ENCODE measurements around the gene APOF. TPM values are rescaled to one million over a fixed set of nuclear protein-coding genes. Genes with fewer than 3 reads are reported as not detected.
A peak's percentile ranks its signal among the peaks of the same experiment; 100 is the strongest.

The APOF gene
- total and polyA plus RNA-seq, 12 donors, result not detected

DNA sequence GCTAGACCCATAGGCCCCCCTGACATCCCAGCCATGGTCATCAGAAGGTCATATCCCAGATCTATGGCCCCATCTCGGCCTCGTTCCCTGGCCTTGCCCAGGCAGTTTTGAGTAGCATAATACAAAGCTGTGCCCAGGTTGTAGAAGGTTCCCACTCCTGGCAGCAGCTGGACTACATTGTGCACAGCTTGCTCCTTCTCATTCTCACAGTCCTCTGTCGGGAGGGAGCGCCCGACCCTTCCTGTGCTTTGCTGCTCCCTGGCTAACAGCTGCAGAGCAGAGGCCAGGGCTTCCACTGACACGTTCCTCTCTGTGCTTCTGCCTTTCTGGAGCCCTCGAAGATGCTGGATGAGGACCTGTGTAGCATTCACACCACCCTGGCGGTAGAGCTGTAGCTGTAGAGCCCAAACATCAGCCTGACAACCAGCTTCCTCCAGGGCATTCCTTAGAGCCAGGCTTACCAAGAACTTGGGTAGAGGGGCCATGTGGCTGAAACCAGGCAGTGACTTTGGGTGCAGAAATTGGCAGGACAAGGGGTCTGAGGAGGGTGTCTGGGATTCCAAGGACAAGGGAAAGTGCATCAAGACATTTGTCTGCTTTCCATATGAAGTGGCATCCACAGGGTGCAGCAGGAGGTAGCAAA, 1.0 kb downstream of the APOF start:
- Histone ChIP-seq H3K27me3 (no peaks in the 10 kb centered on the region), H3K9me3 (no peaks in the 10 kb centered on the region), H3K27ac (no peak overlapping the region), H3K4me1 (peaks cover 0 to 36% (median 25%) of the 10 kb centered on the region in 9 donors), H3K4me3 (no peak overlapping the region), H3K36me3 (peaks cover 0 to 10% (median 0%) of the 10 kb centered on the region in 9 donors)
- no peak for DNase-seq
- 79 to 81% methylated on average over 8 of the region's 8 CpGs for WGBS, 2 donors
- intact Hi-C loops (cut with DNase I), result loop anchor here in 7 of 10 donors (2.0 to 10.0 kb wide), 5 partner anchors 27 to 106 kb away; partner anchors contain the start of genes SPRYD4 (in 4 of the 7) and MIP (in 1 of the 7)
- no peak for ATAC-seq
- TF ChIP-seq, protein P1, sequence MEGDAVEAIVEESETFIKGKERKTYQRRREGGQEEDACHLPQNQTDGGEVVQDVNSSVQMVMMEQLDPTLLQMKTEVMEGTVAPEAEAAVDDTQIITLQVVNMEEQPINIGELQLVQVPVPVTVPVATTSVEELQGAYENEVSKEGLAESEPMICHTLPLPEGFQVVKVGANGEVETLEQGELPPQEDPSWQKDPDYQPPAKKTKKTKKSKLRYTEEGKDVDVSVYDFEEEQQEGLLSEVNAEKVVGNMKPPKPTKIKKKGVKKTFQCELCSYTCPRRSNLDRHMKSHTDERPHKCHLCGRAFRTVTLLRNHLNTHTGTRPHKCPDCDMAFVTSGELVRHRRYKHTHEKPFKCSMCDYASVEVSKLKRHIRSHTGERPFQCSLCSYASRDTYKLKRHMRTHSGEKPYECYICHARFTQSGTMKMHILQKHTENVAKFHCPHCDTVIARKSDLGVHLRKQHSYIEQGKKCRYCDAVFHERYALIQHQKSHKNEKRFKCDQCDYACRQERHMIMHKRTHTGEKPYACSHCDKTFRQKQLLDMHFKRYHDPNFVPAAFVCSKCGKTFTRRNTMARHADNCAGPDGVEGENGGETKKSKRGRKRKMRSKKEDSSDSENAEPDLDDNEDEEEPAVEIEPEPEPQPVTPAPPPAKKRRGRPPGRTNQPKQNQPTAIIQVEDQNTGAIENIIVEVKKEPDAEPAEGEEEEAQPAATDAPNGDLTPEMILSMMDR (IDR thresholded peaks at IDR 0.05), result no peak

DNA sequence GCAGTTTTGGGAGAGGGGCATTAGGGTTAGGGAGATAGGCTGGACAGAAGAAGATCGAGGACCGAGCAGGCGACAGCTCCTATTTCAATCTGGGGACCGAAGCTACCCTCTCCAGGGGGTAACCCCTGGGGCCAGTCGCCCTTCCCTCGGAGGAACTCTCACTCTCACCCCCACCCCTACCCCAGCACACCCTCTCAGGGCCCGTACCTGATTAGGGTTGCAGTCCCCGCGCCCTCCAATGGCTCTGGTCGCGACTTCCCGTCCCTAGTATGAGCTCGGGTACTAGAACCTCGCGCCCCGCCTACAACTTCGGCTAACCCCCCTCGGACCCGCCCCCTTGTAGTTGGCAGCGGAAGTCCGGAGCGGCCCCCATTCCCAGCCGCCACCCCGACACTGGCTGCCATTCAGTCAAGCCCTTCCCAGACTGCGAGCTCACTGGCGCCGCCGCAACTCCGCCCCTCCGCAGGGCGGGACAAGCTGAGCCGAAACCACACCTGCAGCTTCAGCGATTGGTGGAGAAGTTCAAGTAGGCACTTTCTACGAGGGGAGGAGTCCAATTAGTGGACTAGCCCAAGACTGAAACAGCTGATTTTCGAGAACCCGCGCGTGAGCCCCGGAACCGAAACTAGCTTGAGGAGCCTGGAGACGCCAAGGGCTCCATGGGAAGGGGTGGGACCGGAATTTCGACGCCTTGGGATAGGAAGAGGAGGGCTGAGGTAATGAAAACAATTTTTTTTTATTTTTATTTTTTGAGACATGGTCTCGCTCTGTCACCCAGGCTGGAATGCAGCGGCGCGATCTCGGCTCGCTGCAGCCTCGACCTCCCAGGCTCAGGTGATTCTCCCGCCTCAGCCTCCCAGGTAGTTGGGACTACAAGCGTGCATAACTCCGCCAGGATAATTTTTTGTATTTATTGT, 2.5 kb downstream of the APOF start, which contains the start of gene STAT2:
Gene STAT2, minus strand, starts transcription at position 257 of the 917 bp plus-strand sequence. CDS start 3,536 bp downstream, outside the sequence.
- no peaks in the 10 kb centered on the region for H3K9me3 ChIP-seq
- TF ChIP-seq, protein P1 (IDR thresholded peaks at IDR 0.05), result peak in 2 of 9 donors; percentile 11 to 21
- peaks cover 0 to 39% (median 25%) of the 10 kb centered on the region in 9 donors for H3K4me1 ChIP-seq
- peak; percentile 99 for DNase-seq
- intact Hi-C loops (cut with DNase I), result loop anchor here in 9 of 10 donors (1.0 to 10.0 kb wide), 7 partner anchors 25 to 107 kb away; partner anchors contain the start of genes SPRYD4 (in 5 of the 9), CNPY2 (in 1 of the 9), MIP (in 1 of the 9) and TIMELESS (in 1 of the 9)
- peaks cover 0 to 25% (median 13%) of the 10 kb centered on the region in 9 donors for H3K36me3 ChIP-seq
- peak within 1 kb of the TSS; percentile 65 to 95 (median 91) for H3K27ac ChIP-seq
- no peaks in the 10 kb centered on the region for H3K27me3 ChIP-seq
- H3K4me3 ChIP-seq, result peak within 1 kb of the TSS; percentile 61 to 98 (median 84)
- WGBS, 2 donors, result 0 to 1% methylated on average over 54 of the region's 54 CpGs
- peak; percentile 98 to 99 (median 99) for ATAC-seq

- WGBS, 2 donors, result 0 to 21% methylated on average over 1 of the region's 1 CpG
Observed at GRCh38 chr12:56358836-56359532, 3.7 kb downstream of the APOF start.

More at GRCh38 chr12:56358836-56359532, 3.7 kb downstream of the APOF start:
- Histone ChIP-seq H3K27me3 (no peaks in the 10 kb centered on the region), H3K9me3 (no peaks in the 10 kb centered on the region), H3K4me1 (peaks cover 0 to 39% (median 25%) of the 10 kb centered on the region in 9 donors), H3K27ac (peak overlapping the region in 9 of 10 donors; percentile 64 to 95 (median 90)), H3K4me3 (peak overlapping the region; percentile 61 to 98 (median 84)), H3K36me3 (peaks cover 0 to 37% (median 24%) of the 10 kb centered on the region in 9 donors)
- intact Hi-C loops (cut with DNase I), result loop anchor here in 2 of 10 donors (5.0 to 10.0 kb wide), 2 partner anchors 42 to 106 kb away; partner anchors contain the start of genes CNPY2 (in 1 of the 2) and SPRYD4 (in 1 of the 2)
- ATAC-seq, result no peak
- no peak for DNase-seq
- TF ChIP-seq, protein P1 (IDR thresholded peaks at IDR 0.05), result no peak

Data from heart right ventricle (tissue), 16 donors.